Endothelial cell (in vitro differentiated cells): ENCODE results near the gene ILDR1. TPM values are rescaled to one million over a fixed set of nuclear protein-coding genes. Genes with fewer than 3 reads are reported as not detected.

Source experiments
- DNase-seq: peaks from one replicate; pipeline ENCODE4 v3.0.0; 2021; ENCODE audit warnings: low spot score
- H3K27ac Mint-ChIP-seq: one replicate; pipeline ENCODE4 v1.8.0; 2021; ENCODE audit warnings: mixed read lengths, inconsistent platforms; ENCODE audit not compliant: unreplicated experiment
- H3K27me3 Mint-ChIP-seq: one replicate; pipeline ENCODE4 v1.8.0; 2021; ENCODE audit warnings: mild to moderate bottlenecking, moderate library complexity, mixed read lengths, inconsistent platforms; ENCODE audit not compliant: unreplicated experiment
- H3K36me3 Mint-ChIP-seq: one replicate; pipeline ENCODE4 v1.8.0; 2021; ENCODE audit warnings: mild to moderate bottlenecking, low read depth, mixed read lengths, inconsistent platforms; ENCODE audit not compliant: unreplicated experiment
- H3K4me1 Mint-ChIP-seq: one replicate; pipeline ENCODE4 v1.8.0; 2021; ENCODE audit warnings: mild to moderate bottlenecking, mixed read lengths, inconsistent platforms; ENCODE audit not compliant: unreplicated experiment
- H3K4me3 Mint-ChIP-seq: one replicate; pipeline ENCODE4 v1.8.0; 2021; ENCODE audit warnings: mild to moderate bottlenecking, mixed read lengths, inconsistent platforms; ENCODE audit not compliant: unreplicated experiment
- H3K9me3 Mint-ChIP-seq: one replicate; pipeline ENCODE4 v1.8.0; 2021; ENCODE audit warnings: mixed read lengths, inconsistent platforms; ENCODE audit not compliant: unreplicated experiment
- total RNA-seq: library from RNA; stranded (reverse); fragmentation: NEBNext Ultra II Directional; extraction: Animal tissue kit (Norgen Biotek cat#: 25700); gene quantifications from one replicate; pipeline ENCODE4 v1.2.1, GENCODE V29; 2021; ENCODE audit not compliant: unreplicated experiment
- TF ChIP-seq, protein P1 (sequence below): fragments of 200-600 bp; sonication (generic); IDR thresholded peaks from one replicate; pipeline ENCODE4 v1.5.0; 2021; ENCODE audit warnings: antibody characterized with exemption; ENCODE audit not compliant: unreplicated experiment

ILDR1 gene
- total RNA-seq, 1 donor from 2014 or later: not detected

DNA sequence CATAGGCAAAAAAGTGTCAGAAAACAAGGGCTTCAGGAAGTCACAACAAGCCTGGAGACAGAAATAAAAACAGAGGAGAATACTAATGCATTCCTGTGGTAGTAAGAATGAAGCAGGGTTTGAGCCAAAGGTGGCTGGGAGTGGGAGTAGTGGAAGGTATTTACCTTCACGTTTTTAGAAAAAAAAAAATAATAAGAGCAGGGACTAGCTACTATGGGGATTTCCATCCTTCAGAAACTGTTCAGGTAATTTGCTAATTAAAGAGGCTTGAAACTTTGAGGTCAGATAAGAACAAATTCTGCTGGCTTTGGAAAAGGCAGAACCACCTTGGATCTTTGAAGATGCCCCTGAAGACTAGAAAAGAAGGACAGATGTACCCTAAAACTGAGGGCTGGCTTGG, 18.4 kb downstream of the ILDR1 start:
- Mint-ChIP-seq H3K9me3 (no peaks in the 10 kb centered on the region), H3K36me3 (no peaks in the 10 kb centered on the region), H3K4me3 (no peak overlapping the region), H3K27ac (no peak overlapping the region), H3K27me3 (peaks cover 2% of the 10 kb centered on the region), H3K4me1 (peaks cover 30% of the 10 kb centered on the region)
- DNase-seq: no peak
- TF ChIP-seq, protein P1, sequence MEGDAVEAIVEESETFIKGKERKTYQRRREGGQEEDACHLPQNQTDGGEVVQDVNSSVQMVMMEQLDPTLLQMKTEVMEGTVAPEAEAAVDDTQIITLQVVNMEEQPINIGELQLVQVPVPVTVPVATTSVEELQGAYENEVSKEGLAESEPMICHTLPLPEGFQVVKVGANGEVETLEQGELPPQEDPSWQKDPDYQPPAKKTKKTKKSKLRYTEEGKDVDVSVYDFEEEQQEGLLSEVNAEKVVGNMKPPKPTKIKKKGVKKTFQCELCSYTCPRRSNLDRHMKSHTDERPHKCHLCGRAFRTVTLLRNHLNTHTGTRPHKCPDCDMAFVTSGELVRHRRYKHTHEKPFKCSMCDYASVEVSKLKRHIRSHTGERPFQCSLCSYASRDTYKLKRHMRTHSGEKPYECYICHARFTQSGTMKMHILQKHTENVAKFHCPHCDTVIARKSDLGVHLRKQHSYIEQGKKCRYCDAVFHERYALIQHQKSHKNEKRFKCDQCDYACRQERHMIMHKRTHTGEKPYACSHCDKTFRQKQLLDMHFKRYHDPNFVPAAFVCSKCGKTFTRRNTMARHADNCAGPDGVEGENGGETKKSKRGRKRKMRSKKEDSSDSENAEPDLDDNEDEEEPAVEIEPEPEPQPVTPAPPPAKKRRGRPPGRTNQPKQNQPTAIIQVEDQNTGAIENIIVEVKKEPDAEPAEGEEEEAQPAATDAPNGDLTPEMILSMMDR: no peak

DNA sequence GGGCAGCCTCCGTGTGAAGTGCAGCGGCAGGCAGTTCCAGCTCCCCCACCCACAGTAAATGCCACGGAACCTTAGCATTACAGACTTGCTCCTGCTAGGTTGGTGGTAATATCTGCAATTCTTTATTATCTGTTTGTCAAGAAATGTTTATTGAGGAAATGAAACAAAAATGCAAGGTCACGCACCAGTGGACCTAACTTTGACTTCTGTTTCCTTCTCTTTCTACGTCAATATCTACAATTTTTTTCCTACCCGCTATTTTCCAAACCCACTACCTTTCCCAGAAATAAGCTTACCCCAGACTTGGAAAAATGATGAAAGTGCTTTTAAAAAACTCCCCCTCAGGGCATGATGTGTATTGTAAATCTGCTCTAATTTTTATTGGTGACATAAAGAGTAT, 18.9 kb downstream of the ILDR1 start:
- Mint-ChIP-seq H3K4me1 (peaks cover 33% of the 10 kb centered on the region), H3K27me3 (peaks cover 2% of the 10 kb centered on the region), H3K27ac (no peak overlapping the region), H3K36me3 (peaks cover 2% of the 10 kb centered on the region), H3K9me3 (no peaks in the 10 kb centered on the region), H3K4me3 (no peak overlapping the region)
- DNase-seq: no peak
- TF ChIP-seq, protein P1: no peak

DNA sequence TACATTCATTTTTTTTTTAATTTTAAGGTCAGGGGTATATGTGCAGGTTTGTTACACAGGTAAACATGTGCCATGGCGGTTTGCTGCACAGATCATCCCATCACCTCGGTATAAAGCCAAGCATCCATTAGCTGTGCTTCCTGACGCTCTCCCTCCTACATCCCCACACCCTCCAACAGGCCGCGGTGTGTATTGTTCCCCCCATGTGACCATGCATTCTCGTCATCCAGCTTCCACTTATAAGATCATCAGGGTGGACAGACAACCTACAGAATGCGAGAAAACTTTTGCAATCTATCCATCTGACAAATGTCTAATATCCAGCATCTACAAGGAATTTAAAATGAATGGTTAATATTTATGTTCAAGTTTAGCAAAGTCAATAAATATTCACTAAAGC, 19.4 kb downstream of the ILDR1 start:
- DNase-seq: no peak
- peaks cover 5% of the 10 kb centered on the region for H3K36me3 Mint-ChIP-seq
- TF ChIP-seq, protein P1: no peak
- H3K9me3 Mint-ChIP-seq: no peaks in the 10 kb centered on the region
- H3K4me1 Mint-ChIP-seq: peaks cover 38% of the 10 kb centered on the region
- peaks cover 2% of the 10 kb centered on the region for H3K27me3 Mint-ChIP-seq
- H3K27ac Mint-ChIP-seq: no peak overlapping the region
- H3K4me3 Mint-ChIP-seq: no peak overlapping the region

DNA sequence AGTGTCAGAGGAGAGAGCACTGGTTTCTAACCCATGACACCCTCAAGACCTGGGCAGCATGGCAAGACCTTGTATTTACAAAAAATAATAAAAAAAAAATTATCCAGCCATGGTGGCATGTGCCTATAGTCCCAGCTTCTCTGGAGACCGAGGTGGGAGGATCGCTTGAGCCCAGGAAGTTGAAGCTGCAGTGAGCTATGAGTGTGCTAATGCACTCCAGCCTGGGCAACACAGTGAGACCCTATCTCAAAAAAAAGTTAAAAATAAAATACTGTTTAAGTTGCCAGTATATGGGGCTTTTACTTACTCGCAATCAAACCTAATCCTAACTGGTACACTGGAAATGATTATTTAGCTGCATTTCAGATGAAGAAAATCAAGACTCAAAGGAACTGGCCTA, 20.2 kb downstream of the ILDR1 start:
- Mint-ChIP-seq H3K27me3 (peaks cover 7% of the 10 kb centered on the region), H3K27ac (no peak overlapping the region), H3K9me3 (no peaks in the 10 kb centered on the region), H3K4me1 (peaks cover 44% of the 10 kb centered on the region), H3K4me3 (no peak overlapping the region), H3K36me3 (peaks cover 5% of the 10 kb centered on the region)
- DNase-seq: no peak
- TF ChIP-seq, protein P1: no peak

DNA sequence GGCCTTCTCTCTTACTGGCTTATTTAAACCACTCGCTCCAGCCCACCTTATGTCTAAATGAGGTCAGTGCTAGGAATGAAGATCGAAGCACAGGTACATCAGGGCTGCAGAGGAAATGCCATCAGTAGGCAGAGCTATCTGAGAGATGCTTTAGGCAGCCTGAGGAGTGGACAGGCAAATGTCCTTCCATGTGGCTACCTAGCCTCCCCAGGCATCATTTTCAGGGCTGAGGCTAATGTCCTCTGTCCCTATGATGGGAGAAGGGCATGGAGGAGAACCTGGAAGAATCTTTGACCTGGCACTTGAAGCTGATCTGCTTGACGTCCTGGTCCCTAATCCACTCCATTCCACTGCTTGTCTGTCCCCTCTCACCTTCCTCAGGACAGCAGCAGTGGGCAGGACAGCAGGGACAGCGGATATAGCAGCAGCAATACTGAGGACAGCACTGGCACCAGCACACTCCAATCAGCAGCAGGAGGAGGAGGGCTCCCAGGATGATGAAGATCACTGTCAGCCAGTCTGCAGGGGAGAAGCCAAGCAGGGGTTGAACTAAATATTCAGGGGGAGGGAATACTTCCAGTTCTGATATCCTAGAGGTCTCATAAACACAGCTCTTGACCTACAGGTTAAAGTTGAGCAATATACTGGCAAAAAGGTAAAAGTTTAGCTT, 21.0 kb downstream of the ILDR1 start:
- Mint-ChIP-seq H3K27me3 (peaks cover 7% of the 10 kb centered on the region), H3K9me3 (no peaks in the 10 kb centered on the region), H3K27ac (no peak overlapping the region), H3K4me1 (peaks cover 47% of the 10 kb centered on the region), H3K36me3 (peaks cover 5% of the 10 kb centered on the region), H3K4me3 (no peak overlapping the region)
- no peak for DNase-seq
- TF ChIP-seq, protein P1: no peak
